Activated naive CD4-positive, alpha-beta T cell treated with anti-CD3 and anti-CD28 coated beads, Interleukin-2, amount 50 U/mL, for 24 hours (primary cell): ENCODE results near the gene SLC1A3.
"Not testable (repeated sequence)": the region's sequence is repeated elsewhere in the genome, so short reads cannot be mapped to it uniquely, and the experiment has no call there.

Source experiments
- H3K27ac Mint-ChIP-seq: one replicate; pipeline ENCODE4 v1.8.0; 2021; ENCODE audit warnings: mild to moderate bottlenecking, mixed read lengths
- H3K27me3 Mint-ChIP-seq: one replicate; pipeline ENCODE4 v1.8.0; 2021; ENCODE audit warnings: mixed read lengths
- H3K36me3 Mint-ChIP-seq: one replicate; pipeline ENCODE4 v1.8.0; 2021; ENCODE audit warnings: mixed read lengths
- H3K4me1 Mint-ChIP-seq: one replicate; pipeline ENCODE4 v1.8.0; 2021; ENCODE audit warnings: mixed read lengths
- H3K4me3 Mint-ChIP-seq: one replicate; pipeline ENCODE4 v1.8.0; 2021; ENCODE audit warnings: mild to moderate bottlenecking, mixed read lengths
- H3K9me3 Mint-ChIP-seq: one replicate; pipeline ENCODE4 v1.8.0; 2021; ENCODE audit warnings: mixed read lengths

Gene SLC1A3

GRCh38 chr5:36637101-36637500 lies 30.7 kb downstream of the SLC1A3 start:
- H3K4me3 Mint-ChIP-seq, result no peak overlapping the region
- no peak overlapping the region for H3K27ac Mint-ChIP-seq

GRCh38 chr5:36637516-36637915 lies 31.1 kb downstream of the SLC1A3 start:
- H3K4me3 Mint-ChIP-seq, result no peak overlapping the region

More at GRCh38 chr5:36637101-36637500, 30.7 kb downstream of the SLC1A3 start:
- Mint-ChIP-seq H3K36me3 (no peaks in the 10 kb centered on the region), H3K27me3 (peaks cover 12% of the 10 kb centered on the region), H3K9me3 (no peaks in the 10 kb centered on the region), H3K4me1 (no peaks in the 10 kb centered on the region)

GRCh38 chr5:36638056-36638455 lies 31.6 kb downstream of the SLC1A3 start:
- Mint-ChIP-seq H3K36me3 (no peaks in the 10 kb centered on the region), H3K9me3 (no peaks in the 10 kb centered on the region), H3K4me3 (no peak overlapping the region), H3K27me3 (peaks cover 13% of the 10 kb centered on the region), H3K4me1 (no peaks in the 10 kb centered on the region), H3K27ac (no peak overlapping the region)

More at GRCh38 chr5:36637516-36637915, 31.1 kb downstream of the SLC1A3 start:
- H3K9me3 Mint-ChIP-seq, result no peaks in the 10 kb centered on the region
- H3K36me3 Mint-ChIP-seq, result no peaks in the 10 kb centered on the region
- H3K27me3 Mint-ChIP-seq, result peaks cover 12% of the 10 kb centered on the region
- H3K4me1 Mint-ChIP-seq, result no peaks in the 10 kb centered on the region
- H3K27ac Mint-ChIP-seq, result no peak overlapping the region

- Mint-ChIP-seq H3K36me3 (no peaks in the 10 kb centered on the region), H3K27me3 (peaks cover 15% of the 10 kb centered on the region), H3K4me1 (no peaks in the 10 kb centered on the region), H3K9me3 (no peaks in the 10 kb centered on the region), H3K27ac (no peak overlapping the region), H3K4me3 (no peak overlapping the region)
Observed at GRCh38 chr5:36640949-36641348, 34.5 kb downstream of the SLC1A3 start.

- H3K4me3 Mint-ChIP-seq, result no peak overlapping the region
- peaks cover 18% of the 10 kb centered on the region for H3K27me3 Mint-ChIP-seq
- no peaks in the 10 kb centered on the region for H3K4me1 Mint-ChIP-seq
- H3K27ac Mint-ChIP-seq, result no peak overlapping the region
- H3K36me3 Mint-ChIP-seq, result no peaks in the 10 kb centered on the region
- H3K9me3 Mint-ChIP-seq, result no peaks in the 10 kb centered on the region
Observed at GRCh38 chr5:36641431-36641830, 35.0 kb downstream of the SLC1A3 start.

DNA sequence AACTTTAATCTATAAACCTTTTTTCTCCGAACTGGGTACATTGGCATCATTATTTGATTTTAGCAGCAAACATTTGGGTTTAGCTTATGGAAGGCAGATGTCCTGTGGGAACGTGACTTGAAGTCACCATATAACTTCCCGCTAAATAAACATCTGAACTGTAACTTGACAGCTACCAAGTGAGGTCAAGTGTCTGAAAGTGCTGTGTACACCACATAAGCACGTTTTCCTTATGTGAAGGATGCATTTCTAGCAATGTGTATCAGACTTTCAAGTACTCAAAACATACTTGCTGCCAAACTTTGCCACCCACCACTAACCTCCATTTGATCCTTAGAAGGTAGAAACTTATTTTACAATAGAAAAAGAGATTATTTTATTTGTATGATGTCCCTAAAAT lies 35.7 kb downstream of the SLC1A3 start:
- H3K27ac Mint-ChIP-seq, result no peak overlapping the region
- no peak overlapping the region for H3K4me3 Mint-ChIP-seq
- peaks cover 20% of the 10 kb centered on the region for H3K27me3 Mint-ChIP-seq
- H3K4me1 Mint-ChIP-seq, result no peaks in the 10 kb centered on the region
- H3K36me3 Mint-ChIP-seq, result no peaks in the 10 kb centered on the region
- no peaks in the 10 kb centered on the region for H3K9me3 Mint-ChIP-seq

- no peaks in the 10 kb centered on the region for H3K4me1 Mint-ChIP-seq
- no peak overlapping the region for H3K4me3 Mint-ChIP-seq
- H3K27me3 Mint-ChIP-seq, result peaks cover 20% of the 10 kb centered on the region
- no peaks in the 10 kb centered on the region for H3K9me3 Mint-ChIP-seq
- no peaks in the 10 kb centered on the region for H3K36me3 Mint-ChIP-seq
- H3K27ac Mint-ChIP-seq, result no peak overlapping the region
Observed at GRCh38 chr5:36643162-36643561, 36.8 kb downstream of the SLC1A3 start.

DNA sequence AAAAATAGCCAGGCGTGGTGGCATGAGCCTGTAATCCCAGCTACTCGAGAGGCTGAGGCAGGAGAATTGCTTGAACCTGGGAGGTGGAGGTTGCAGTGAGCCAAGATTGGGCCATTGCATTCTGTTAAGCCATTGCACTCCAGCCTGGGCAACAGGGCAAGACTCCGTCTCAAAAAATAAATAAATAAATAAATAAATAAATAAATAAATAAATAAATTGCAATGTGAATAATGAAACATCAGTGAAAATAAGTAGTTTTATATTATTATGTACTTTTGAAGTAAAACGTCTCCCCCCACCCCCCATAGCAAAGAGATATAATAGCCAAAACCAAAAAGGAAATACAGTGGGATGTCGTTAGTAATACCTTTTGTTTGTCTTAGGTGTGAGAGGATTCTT lies 37.4 kb downstream of the SLC1A3 start:
- H3K4me1 Mint-ChIP-seq, H3K4me3 Mint-ChIP-seq, H3K27ac Mint-ChIP-seq, H3K36me3 Mint-ChIP-seq, H3K9me3 Mint-ChIP-seq: not testable (repeated sequence)
- peaks cover 21% of the 10 kb centered on the region for H3K27me3 Mint-ChIP-seq

- H3K4me3 Mint-ChIP-seq, result no peak overlapping the region
- H3K9me3 Mint-ChIP-seq, result no peaks in the 10 kb centered on the region
- no peaks in the 10 kb centered on the region for H3K4me1 Mint-ChIP-seq
- H3K27me3 Mint-ChIP-seq, result peaks cover 17% of the 10 kb centered on the region
- H3K36me3 Mint-ChIP-seq, result no peaks in the 10 kb centered on the region
- H3K27ac Mint-ChIP-seq, result no peak overlapping the region
Observed at GRCh38 chr5:36644727-36645126, 38.3 kb downstream of the SLC1A3 start.

GRCh38 chr5:36646100-36646499 lies 39.7 kb downstream of the SLC1A3 start:
- Mint-ChIP-seq H3K27me3 (peaks cover 17% of the 10 kb centered on the region), H3K9me3 (no peaks in the 10 kb centered on the region), H3K36me3 (no peaks in the 10 kb centered on the region), H3K27ac (no peak overlapping the region), H3K4me1 (no peaks in the 10 kb centered on the region), H3K4me3 (no peak overlapping the region)

DNA sequence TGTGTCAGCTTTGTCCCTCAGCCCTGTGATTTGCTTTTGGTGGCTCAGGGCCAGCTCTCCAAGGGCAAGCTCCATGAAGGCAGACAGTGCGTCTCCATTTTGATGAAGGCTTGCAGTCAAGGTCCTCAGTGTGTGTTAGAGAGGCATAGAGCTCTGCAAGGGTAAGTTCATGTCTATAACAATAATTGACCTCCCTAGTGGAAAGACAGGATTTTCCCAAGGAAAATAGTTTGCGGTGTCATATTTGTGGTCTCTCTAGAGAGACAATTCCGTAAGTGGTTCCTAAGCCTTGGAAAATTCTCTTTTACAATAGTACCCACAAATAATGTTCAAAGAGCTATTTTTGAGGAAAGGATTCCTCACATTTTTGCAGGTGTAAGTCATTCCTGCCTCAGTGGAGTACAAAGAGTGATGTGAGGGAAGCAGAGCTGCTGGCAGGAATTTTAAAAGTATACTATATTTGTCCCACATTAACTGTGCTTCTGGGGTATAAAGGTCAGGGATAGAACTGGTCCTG lies 40.2 kb downstream of the SLC1A3 start:
- Mint-ChIP-seq H3K4me3 (no peak overlapping the region), H3K4me1 (no peaks in the 10 kb centered on the region), H3K9me3 (no peaks in the 10 kb centered on the region), H3K27me3 (peaks cover 19% of the 10 kb centered on the region), H3K36me3 (no peaks in the 10 kb centered on the region), H3K27ac (no peak overlapping the region)

GRCh38 chr5:36647046-36647445 lies 40.6 kb downstream of the SLC1A3 start:
- peaks cover 20% of the 10 kb centered on the region for H3K27me3 Mint-ChIP-seq
- H3K36me3 Mint-ChIP-seq, result no peaks in the 10 kb centered on the region
- no peak overlapping the region for H3K27ac Mint-ChIP-seq
- no peaks in the 10 kb centered on the region for H3K9me3 Mint-ChIP-seq
- no peak overlapping the region for H3K4me3 Mint-ChIP-seq
- H3K4me1 Mint-ChIP-seq, result no peaks in the 10 kb centered on the region

DNA sequence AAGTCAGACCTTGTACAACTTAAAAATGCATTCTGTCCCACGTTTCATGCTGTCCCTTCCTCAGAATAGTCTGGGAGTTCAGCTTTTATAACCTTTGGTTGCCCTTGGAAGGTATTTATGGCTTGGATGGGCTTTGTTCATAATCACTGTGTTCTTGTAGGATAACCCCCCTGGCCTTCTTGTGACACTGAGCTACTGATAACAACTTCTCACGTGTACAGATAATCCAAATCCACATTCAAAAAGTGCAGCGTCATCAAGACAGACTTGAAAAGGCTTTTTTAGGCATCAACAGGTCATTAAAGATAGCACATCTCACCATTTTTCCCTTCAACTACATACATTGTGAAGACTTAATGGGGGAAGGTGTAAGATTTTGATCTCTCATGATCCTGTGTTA lies 42.0 kb downstream of the SLC1A3 start:
- H3K4me3 Mint-ChIP-seq, result no peak overlapping the region
- no peaks in the 10 kb centered on the region for H3K36me3 Mint-ChIP-seq
- H3K4me1 Mint-ChIP-seq, result no peaks in the 10 kb centered on the region
- H3K27ac Mint-ChIP-seq, result no peak overlapping the region
- H3K27me3 Mint-ChIP-seq, result peaks cover 19% of the 10 kb centered on the region
- H3K9me3 Mint-ChIP-seq, result no peaks in the 10 kb centered on the region

GRCh38 chr5:36651761-36652685 lies 45.6 kb downstream of the SLC1A3 start:
- Mint-ChIP-seq H3K4me3 (no peak overlapping the region), H3K27ac (no peak overlapping the region), H3K9me3 (no peaks in the 10 kb centered on the region), H3K4me1 (no peaks in the 10 kb centered on the region), H3K27me3 (peaks cover 14% of the 10 kb centered on the region), H3K36me3 (no peaks in the 10 kb centered on the region)

- no peak overlapping the region for H3K27ac Mint-ChIP-seq
- peaks cover 14% of the 10 kb centered on the region for H3K27me3 Mint-ChIP-seq
- no peak overlapping the region for H3K4me3 Mint-ChIP-seq
- no peaks in the 10 kb centered on the region for H3K4me1 Mint-ChIP-seq
- H3K36me3 Mint-ChIP-seq, result no peaks in the 10 kb centered on the region
- no peaks in the 10 kb centered on the region for H3K9me3 Mint-ChIP-seq
Observed at GRCh38 chr5:36653044-36653705, 46.8 kb downstream of the SLC1A3 start.

- Mint-ChIP-seq H3K27ac (no peak overlapping the region), H3K27me3 (peaks cover 14% of the 10 kb centered on the region), H3K4me3 (no peak overlapping the region), H3K9me3 (no peaks in the 10 kb centered on the region), H3K4me1 (no peaks in the 10 kb centered on the region), H3K36me3 (no peaks in the 10 kb centered on the region)
Observed at GRCh38 chr5:36654564-36654963, 48.2 kb downstream of the SLC1A3 start.
